Esophagus squamous epithelium (tissue), 5 donors: Measurements from ENCODE around the gene FAM89A. TPM values are rescaled to one million over a fixed set of nuclear protein-coding genes. Genes with fewer than 3 reads are reported as not detected.
"Not testable (repeated sequence)": the region's sequence is repeated elsewhere in the genome, so short reads cannot be mapped to it uniquely, and the experiment has no call there.

Source experiments
- DNase-seq: peaks from one replicate; lab custom pipeline; 2025; lab: John Stamatoyannopoulos, UW
- H3K27ac ChIP-seq, 4 donors: fragments of 200-600 bp; sonication (generic); one replicate each; pipeline ENCODE4 v1.5.1; 2016 to 2019; ENCODE audit warnings: mild to moderate bottlenecking in 1 of 4
- H3K27me3 ChIP-seq, 4 donors: fragments of 200-600 bp; sonication (generic); 1 replicate in 3 of 4; 2 replicates in 1 of 4; pipeline versions ENCODE4 v1.5.1 to v1.6.0; 2017 to 2021; ENCODE audit warnings: antibody characterized with exemption in 1 of 4
- H3K36me3 ChIP-seq, 3 donors: fragments of 200-600 bp; sonication (generic); one replicate each; pipeline ENCODE4 v1.5.1; 2016 to 2019
- H3K4me1 ChIP-seq, 3 donors: fragments of 200-600 bp; sonication (generic); one replicate each; pipeline ENCODE4 v1.5.1; 2017 to 2019
- H3K4me3 ChIP-seq, 4 donors: fragments of 200-600 bp; sonication (generic); 1 replicate in 3 of 4; 2 replicates in 1 of 4; pipeline ENCODE4 v1.5.1; 2016 to 2019; ENCODE audit warnings: mild to moderate bottlenecking in 2 of 4, moderate library complexity in 1 of 4
- H3K9me3 ChIP-seq, 3 donors: fragments of 200-600 bp; sonication (generic); one replicate each; pipeline ENCODE4 v1.5.1; 2016 to 2019
- CTCF ChIP-seq, 6 experiments: fragments of 450-650 bp in 4 of 6; fragments of 200-600 bp in 2 of 6; sonication (generic) in 2 of 6; IDR thresholded peaks; one replicate each; pipeline ENCODE4 v1.5.1; 2016 to 2019; ENCODE audit warnings: antibody characterized with exemption in 6 of 6, mild to moderate bottlenecking in 4 of 6, moderate library complexity in 4 of 6
- POLR2A ChIP-seq, 4 donors: fragments of 450-650 bp; IDR thresholded peaks; one replicate each; pipeline ENCODE4 v1.6.1; 2017; ENCODE audit warnings: antibody characterized with exemption in 4 of 4, mild to moderate bottlenecking in 4 of 4, moderate library complexity in 3 of 4
- WGBS, 2 donors: methylation state at CpG; one replicate each; pipeline ENCODE4 v1.1.5; 2018; 5-methylcytosine and 5-hydroxymethylcytosine counted together
- intact Hi-C: fragments of 100-400 bp; cut with DNase I; formaldehyde crosslinking; loops from one replicate; pipeline ENCODE4 v1.15.0; 2022
- total RNA-seq, 4 donors: library from RNA; depleted of rRNA; stranded (reverse); fragments of >200 nt; gene quantifications; one replicate each; pipeline ENCODE4 v1.1.0, GENCODE V29; 2016
- donor health status: DM: yes; HTN: yes; CAD: no.

Gene FAM89A
- total RNA-seq, 4 donors from 2014 or later, result 5.0 to 24.8 (median 17.1) TPM

DNA sequence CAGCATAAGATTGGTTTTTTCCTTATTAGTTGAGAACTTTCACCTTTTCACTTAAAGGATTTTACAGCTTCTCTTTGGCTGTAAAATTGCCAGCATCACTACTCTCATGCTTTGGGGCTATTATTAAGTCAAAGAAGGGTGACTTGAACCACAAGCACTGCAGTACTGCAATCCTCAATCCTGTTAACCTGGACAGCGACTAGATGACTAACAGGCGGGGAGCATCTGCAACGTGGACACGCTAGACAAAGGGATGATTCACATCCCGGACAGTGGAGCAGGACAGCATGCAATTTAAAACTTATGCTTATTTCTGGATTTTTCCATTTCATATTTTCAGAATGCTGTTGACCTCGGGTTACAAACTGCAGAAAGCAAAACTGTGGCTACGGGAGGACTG is 53.1 kb downstream of the FAM89A start:
- Histone ChIP-seq H3K9me3 (no peaks in the 10 kb centered on the region), H3K27ac (no peak overlapping the region), H3K4me1 (no peaks in the 10 kb centered on the region), H3K27me3 (no peaks in the 10 kb centered on the region), H3K36me3 (peaks cover 0 to 49% (median 0%) of the 10 kb centered on the region in 3 donors), H3K4me3 (no peak overlapping the region)
- no peak for DNase-seq
- intact Hi-C loops, result no loop called here
- TF ChIP-seq CTCF (IDR thresholded peaks at IDR 0.05) (no peak), POLR2A (IDR thresholded peaks at IDR 0.05) (no peak)
- 61 to 86% methylated on average over 7 of the region's 7 CpGs for WGBS, 2 donors

GRCh38 chr1:230985711-230986110 is 54.3 kb downstream of the FAM89A start:
- no peak overlapping the region for H3K4me3 ChIP-seq
- no peaks in the 10 kb centered on the region for H3K27me3 ChIP-seq
- no peak for DNase-seq
- WGBS, 2 donors, result 94 to 99% methylated on average over 6 of the region's 6 CpGs
- peaks cover 0 to 49% (median 0%) of the 10 kb centered on the region in 3 donors for H3K36me3 ChIP-seq
- no peaks in the 10 kb centered on the region for H3K9me3 ChIP-seq
- no peak overlapping the region for H3K27ac ChIP-seq
- TF ChIP-seq POLR2A (IDR thresholded peaks at IDR 0.05) (no peak), CTCF (IDR thresholded peaks at IDR 0.05) (no peak)
- H3K4me1 ChIP-seq, result no peaks in the 10 kb centered on the region
- intact Hi-C loops, result no loop called here

GRCh38 chr1:230984622-230985515 is 55.2 kb downstream of the FAM89A start:
- intact Hi-C loops, DNase-seq, H3K27me3 ChIP-seq, H3K4me1 ChIP-seq, H3K4me3 ChIP-seq, H3K27ac ChIP-seq, H3K9me3 ChIP-seq: not testable (repeated sequence)
- H3K36me3 ChIP-seq, result peaks cover 0 to 41% (median 0%) of the 10 kb centered on the region in 3 donors
- WGBS, 2 donors, result 78 to 85% methylated on average over 10 of the region's 10 CpGs

GRCh38 chr1:230983811-230984210 is 56.2 kb downstream of the FAM89A start:
- WGBS, 2 donors, result 89 to 92% methylated on average over 5 of the region's 5 CpGs
- no peak overlapping the region for H3K27ac ChIP-seq
- intact Hi-C loops, result no loop called here

DNA sequence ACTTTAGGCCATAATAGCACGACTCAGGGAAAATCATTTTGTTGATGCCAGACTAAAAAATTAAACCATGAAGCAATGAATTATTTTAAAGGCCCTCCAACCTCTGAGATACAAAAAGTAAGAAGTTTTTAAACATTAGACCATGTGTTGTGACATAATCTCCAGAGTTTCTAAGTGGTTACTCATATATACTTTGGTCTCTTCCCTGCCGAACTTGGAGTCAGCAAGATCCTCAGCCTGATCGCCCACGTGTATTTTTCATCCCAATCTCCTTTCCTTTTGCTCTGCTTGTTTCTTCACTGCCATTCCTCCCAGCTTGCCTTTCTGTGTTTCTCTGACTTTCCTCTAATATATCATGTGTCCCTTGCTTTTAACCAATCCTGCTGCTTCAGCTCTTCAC is 57.4 kb downstream of the FAM89A start:
- 54 to 70% methylated on average over 4 of the region's 4 CpGs for WGBS, 2 donors
- no peaks in the 10 kb centered on the region for H3K9me3 ChIP-seq
- no peak overlapping the region for H3K27ac ChIP-seq
- H3K4me3 ChIP-seq, result no peak overlapping the region
- no peaks in the 10 kb centered on the region for H3K27me3 ChIP-seq
- DNase-seq, result no peak
- TF ChIP-seq CTCF (IDR thresholded peaks at IDR 0.05) (no peak), POLR2A (IDR thresholded peaks at IDR 0.05) (no peak)
- peaks cover 0 to 16% (median 8%) of the 10 kb centered on the region in 3 donors for H3K4me1 ChIP-seq
- intact Hi-C loops, result no loop called here
- peaks cover 0 to 31% (median 0%) of the 10 kb centered on the region in 3 donors for H3K36me3 ChIP-seq

More at GRCh38 chr1:230983811-230984210, 56.2 kb downstream of the FAM89A start:
- Histone ChIP-seq H3K4me3 (no peak overlapping the region), H3K36me3 (peaks cover 0 to 31% (median 0%) of the 10 kb centered on the region in 3 donors), H3K4me1 (peaks cover 0 to 12% (median 5%) of the 10 kb centered on the region in 3 donors), H3K9me3 (no peaks in the 10 kb centered on the region), H3K27me3 (no peaks in the 10 kb centered on the region)
- no peak for DNase-seq
- TF ChIP-seq POLR2A (IDR thresholded peaks at IDR 0.05) (no peak), CTCF (IDR thresholded peaks at IDR 0.05) (no peak)
